ENCODE measurements around the gene FAM20B.

Gene FAM20B

GRCh38 chr1:179120736-179121135, 95.0 kb downstream of the FAM20B start:
- Histone ChIP-seq H3K79me2 (ENCODE audit: low read length) (no peaks in the 10 kb centered on the region), H3K36me3 (replicated peaks; ENCODE audit: insufficient read depth, low read length) (0 out of 2 replicates have a peak, but pooled peaks cover 10% of the 10 kb centered on the region), H3K9me2 (replicated peaks; ENCODE audit: insufficient read depth, low read length) (no peaks in the 10 kb centered on the region), H3K4me2 (ENCODE audit: low read depth, low read length) (no peak overlapping the region), H3K4me3 (ENCODE audit: low read length) (no peak overlapping the region), H3F3A (ENCODE audit: insufficient read depth, low read length) (no peaks in the 10 kb centered on the region), H3K27ac (ENCODE audit: low read length) (no peak overlapping the region), H3K27me3 (replicated peaks; ENCODE audit: insufficient read depth, low read length) (no peaks in the 10 kb centered on the region), H2AFZ (ENCODE audit: low read length) (no peak overlapping the region), H3K4me1 (ENCODE audit: low read length) (no peaks in the 10 kb centered on the region), H3K9ac (ENCODE audit: low read length) (no peak overlapping the region), H4K20me1 (ENCODE audit: insufficient read depth, low read length) (no peaks in the 10 kb centered on the region), H3K9me3 (replicated peaks; ENCODE audit: insufficient read depth, low read length) (no peaks in the 10 kb centered on the region)
- TF ChIP-seq CTCF (IDR thresholded peaks at IDR 0.05; ENCODE audit: low read length), result no peak
- TF ChIP-seq EZH2 (optimal IDR thresholded peaks at IDR 0.05; ENCODE audit: low read depth, low read length), result no peak
- no peak for TF ChIP-seq EZH2phosphoT487 (IDR thresholded peaks at IDR 0.05; ENCODE audit: low read length)
- DNase-seq, result no peak

- Histone ChIP-seq H3K79me2 (ENCODE audit: low read length) (no peaks in the 10 kb centered on the region), H3K4me3 (ENCODE audit: low read length) (no peak overlapping the region), H3K9ac (ENCODE audit: low read length) (no peak overlapping the region), H3K4me1 (ENCODE audit: low read length) (no peaks in the 10 kb centered on the region), H3K36me3 (replicated peaks; ENCODE audit: insufficient read depth, low read length) (0 out of 2 replicates have a peak, but pooled peaks cover 10% of the 10 kb centered on the region), H4K20me1 (ENCODE audit: insufficient read depth, low read length) (no peaks in the 10 kb centered on the region), H3K27ac (ENCODE audit: low read length) (no peak overlapping the region), H3K9me3 (replicated peaks; ENCODE audit: insufficient read depth, low read length) (no peaks in the 10 kb centered on the region), H3F3A (ENCODE audit: insufficient read depth, low read length) (no peaks in the 10 kb centered on the region), H3K4me2 (ENCODE audit: low read depth, low read length) (no peak overlapping the region), H3K9me2 (replicated peaks; ENCODE audit: insufficient read depth, low read length) (no peaks in the 10 kb centered on the region), H2AFZ (ENCODE audit: low read length) (no peak overlapping the region), H3K27me3 (replicated peaks; ENCODE audit: insufficient read depth, low read length) (no peaks in the 10 kb centered on the region)
- no peak for TF ChIP-seq EZH2 (optimal IDR thresholded peaks at IDR 0.05; ENCODE audit: low read depth, low read length)
- TF ChIP-seq EZH2phosphoT487 (IDR thresholded peaks at IDR 0.05; ENCODE audit: low read length), result no peak
- peak; percentile 72 for TF ChIP-seq CTCF (IDR thresholded peaks at IDR 0.05; ENCODE audit: low read length)
- peak; percentile 62 for DNase-seq
Measured at GRCh38 chr1:179121159-179121938, 95.7 kb downstream of the FAM20B start.

- Histone ChIP-seq H3K4me3 (ENCODE audit: low read length) (no peak overlapping the region), H3K4me2 (ENCODE audit: low read depth, low read length) (no peak overlapping the region), H3K9me2 (replicated peaks; ENCODE audit: insufficient read depth, low read length) (no peaks in the 10 kb centered on the region), H3K79me2 (ENCODE audit: low read length) (peaks cover 3% of the 10 kb centered on the region; the same call in 1 of the 2 replicates), H3K9me3 (replicated peaks; ENCODE audit: insufficient read depth, low read length) (no peaks in the 10 kb centered on the region), H3K27ac (ENCODE audit: low read length) (no peak overlapping the region), H3F3A (ENCODE audit: insufficient read depth, low read length) (no peaks in the 10 kb centered on the region), H3K4me1 (ENCODE audit: low read length) (peaks cover 5% of the 10 kb centered on the region; the same call in 1 of the 2 replicates), H4K20me1 (ENCODE audit: insufficient read depth, low read length) (no peaks in the 10 kb centered on the region), H3K9ac (ENCODE audit: low read length) (no peak overlapping the region), H3K27me3 (replicated peaks; ENCODE audit: insufficient read depth, low read length) (no peaks in the 10 kb centered on the region), H3K36me3 (replicated peaks; ENCODE audit: insufficient read depth, low read length) (0 out of 2 replicates have a peak, but pooled peaks cover 3% of the 10 kb centered on the region), H2AFZ (ENCODE audit: low read length) (no peak overlapping the region)
- TF ChIP-seq EZH2phosphoT487 (IDR thresholded peaks at IDR 0.05; ENCODE audit: low read length) (no peak), EZH2 (optimal IDR thresholded peaks at IDR 0.05; ENCODE audit: low read depth, low read length) (no peak), CTCF (IDR thresholded peaks at IDR 0.05; ENCODE audit: low read length) (no peak)
- no peak for DNase-seq
Measured at GRCh38 chr1:179124873-179125272, 99.2 kb downstream of the FAM20B start.
